GM12874 (cell line): ENCODE measurements around the gene GRAMD4.

Source experiments
- TF ChIP-seq, protein P1 (sequence below): IDR thresholded peaks from 2 replicates; pipeline ENCODE4 v1.5.1; 2011; ENCODE audit warnings: low read depth, mild to moderate bottlenecking, control low read depth, low read length, moderate library complexity; ENCODE audit not compliant: insufficient read depth

Gene GRAMD4

GRCh38 chr22:46596819-46597218 lies 23.4 kb upstream of the GRAMD4 start:
- TF ChIP-seq, protein P1, sequence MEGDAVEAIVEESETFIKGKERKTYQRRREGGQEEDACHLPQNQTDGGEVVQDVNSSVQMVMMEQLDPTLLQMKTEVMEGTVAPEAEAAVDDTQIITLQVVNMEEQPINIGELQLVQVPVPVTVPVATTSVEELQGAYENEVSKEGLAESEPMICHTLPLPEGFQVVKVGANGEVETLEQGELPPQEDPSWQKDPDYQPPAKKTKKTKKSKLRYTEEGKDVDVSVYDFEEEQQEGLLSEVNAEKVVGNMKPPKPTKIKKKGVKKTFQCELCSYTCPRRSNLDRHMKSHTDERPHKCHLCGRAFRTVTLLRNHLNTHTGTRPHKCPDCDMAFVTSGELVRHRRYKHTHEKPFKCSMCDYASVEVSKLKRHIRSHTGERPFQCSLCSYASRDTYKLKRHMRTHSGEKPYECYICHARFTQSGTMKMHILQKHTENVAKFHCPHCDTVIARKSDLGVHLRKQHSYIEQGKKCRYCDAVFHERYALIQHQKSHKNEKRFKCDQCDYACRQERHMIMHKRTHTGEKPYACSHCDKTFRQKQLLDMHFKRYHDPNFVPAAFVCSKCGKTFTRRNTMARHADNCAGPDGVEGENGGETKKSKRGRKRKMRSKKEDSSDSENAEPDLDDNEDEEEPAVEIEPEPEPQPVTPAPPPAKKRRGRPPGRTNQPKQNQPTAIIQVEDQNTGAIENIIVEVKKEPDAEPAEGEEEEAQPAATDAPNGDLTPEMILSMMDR: no peak

GRCh38 chr22:46598224-46598623 lies 22.0 kb upstream of the GRAMD4 start:
- TF ChIP-seq, protein P1: no peak

GRCh38 chr22:46598737-46599424 lies 21.3 kb upstream of the GRAMD4 start:
- TF ChIP-seq, protein P1: no peak

DNA sequence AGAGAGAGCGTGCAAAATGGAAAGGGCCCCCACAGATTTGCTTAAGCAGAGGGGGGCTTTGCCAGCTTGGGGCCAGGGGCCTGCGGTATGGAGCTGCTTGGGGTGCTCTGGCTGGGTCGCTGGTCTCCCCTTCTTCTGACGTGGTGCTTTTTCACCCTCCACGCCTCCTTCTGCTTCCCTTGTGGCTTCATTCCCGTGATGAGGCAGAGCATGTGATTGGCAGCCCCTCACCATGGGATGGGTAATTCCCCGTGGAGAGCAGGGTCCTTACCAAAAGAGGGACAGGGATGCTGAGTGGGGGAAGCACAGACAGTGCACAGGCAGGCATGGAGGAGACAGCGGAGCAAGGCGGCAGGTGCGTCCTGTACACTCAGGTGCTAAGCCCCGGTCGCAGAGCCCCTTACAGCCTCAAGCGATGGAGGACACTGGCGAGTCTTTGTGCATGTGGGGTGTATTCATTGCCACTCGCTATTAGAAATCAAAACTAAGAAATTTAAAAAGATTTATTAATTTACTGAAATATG lies 19.9 kb upstream of the GRAMD4 start:
- TF ChIP-seq, protein P1: no peak

DNA sequence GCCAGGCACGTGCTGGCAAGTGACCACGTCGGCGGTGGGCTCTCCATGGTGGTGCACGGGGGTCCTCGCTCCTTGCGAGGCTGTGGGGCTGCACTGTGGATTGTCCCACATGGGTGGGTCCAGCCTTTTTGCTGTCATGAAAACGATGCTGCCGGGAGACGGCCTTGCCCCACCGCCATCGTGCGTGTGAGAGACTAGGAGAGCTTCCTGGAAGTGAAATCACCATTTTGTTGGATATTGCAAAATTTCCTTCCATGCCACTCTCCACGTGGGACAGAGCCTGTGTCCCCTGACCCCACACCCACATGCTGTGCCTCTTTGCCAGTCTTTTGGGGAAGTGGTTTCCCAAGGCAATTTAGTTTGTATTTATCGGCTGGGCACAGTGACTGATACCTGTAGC lies 18.2 kb upstream of the GRAMD4 start:
- TF ChIP-seq, protein P1: no peak

GRCh38 chr22:46604306-46604690 lies 15.9 kb upstream of the GRAMD4 start:
- TF ChIP-seq, protein P1: no peak

- TF ChIP-seq, protein P1: no peak
Measured at GRCh38 chr22:46605117-46605516, 15.1 kb upstream of the GRAMD4 start.

GRCh38 chr22:46606886-46607285 lies 13.3 kb upstream of the GRAMD4 start:
- TF ChIP-seq, protein P1: no peak
